Measurements from ENCODE around the gene TMED9. TPM values are rescaled to one million over a fixed set of nuclear protein-coding genes. Genes with fewer than 3 reads are reported as not detected.

Gene TMED9
- total RNA-seq, 1 experiment from 2014 or later: 133 TPM

DNA sequence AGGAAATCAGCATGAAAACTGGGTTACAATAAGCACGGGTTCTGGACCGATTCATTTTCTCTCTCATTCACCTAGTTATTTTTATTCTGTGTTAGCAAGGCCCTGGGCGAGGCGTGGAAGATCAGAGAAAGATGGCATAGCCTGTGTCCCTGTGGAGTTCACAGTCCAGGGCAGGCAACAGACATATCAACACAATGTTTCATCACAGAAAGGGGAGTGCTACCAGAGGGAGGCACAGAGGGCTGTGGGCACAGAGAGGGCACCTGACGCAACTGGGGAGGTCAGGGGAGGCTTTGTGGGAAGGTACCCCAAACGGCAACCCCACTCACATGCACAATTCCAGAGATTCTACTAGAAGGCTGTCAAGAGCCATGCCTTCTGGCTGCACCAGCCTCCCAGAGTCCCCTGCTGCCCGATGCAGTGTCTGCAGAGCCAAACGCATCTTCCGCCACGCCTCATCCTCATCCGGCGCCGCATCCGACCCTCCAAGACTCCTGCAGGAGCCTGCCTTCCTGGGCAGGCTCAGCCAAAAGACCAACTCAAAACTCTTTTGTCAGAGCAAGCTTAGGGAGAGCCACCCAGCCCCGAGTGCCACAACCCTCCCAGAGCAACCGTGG, 39.1 kb upstream of the TMED9 start:
- Histone ChIP-seq H3K27me3 (ENCODE audit: insufficient read depth, low read length) (no peaks in the 10 kb centered on the region), H3K9me2 (ENCODE audit: insufficient read depth) (no peaks in the 10 kb centered on the region), H2AFZ (ENCODE audit: low read depth, low read length, poor library complexity, severe bottlenecking) (no peak overlapping the region), H3K4me3 (replicated peaks in 1 of 2; ENCODE audit: low read depth in 1 of 2, low read length in 2 of 2) (peak overlapping the region; percentile 86 to 93), H3K4me1 (ENCODE audit: control insufficient read depth in 1 of 2, insufficient read depth in 2 of 2, low read length in 2 of 2) (peaks cover 11 to 22% of the 10 kb centered on the region in 2 experiments; a peak in 3 of 4 replicates), H3K79me2 (ENCODE audit: insufficient read depth, low read length) (peaks cover 50% of the 10 kb centered on the region), H3K27ac (ENCODE audit: low read depth, low read length) (no peak overlapping the region), H3K36me3 (ENCODE audit: control insufficient read depth in 1 of 2, insufficient read depth in 2 of 2, low read length in 2 of 2) (peaks cover 0 to 4% of the 10 kb centered on the region in 2 experiments; a peak in 1 of 4 replicates), H3K9me3 (ENCODE audit: control insufficient read depth in 1 of 2, insufficient read depth in 1 of 2, low read depth in 1 of 2, low read length in 2 of 2) (no peaks in the 10 kb centered on the region), H3K9ac (ENCODE audit: low read length) (peak overlapping the region; percentile 80), H4K20me1 (ENCODE audit: insufficient read depth) (no peaks in the 10 kb centered on the region), H3K4me2 (ENCODE audit: low read length) (peak overlapping the region; percentile 94)
- TF ChIP-seq POLR2A (IDR thresholded peaks at IDR 0.05; ENCODE audit: borderline replicate concordance, extremely low read depth, insufficient read depth, insufficient read length) (no peak), SRF (IDR thresholded peaks at IDR 0.05; ENCODE audit: low read depth) (no peak), SIN3A (IDR thresholded peaks at IDR 0.05; ENCODE audit: low read depth) (no peak), CBX3 (IDR thresholded peaks at IDR 0.05; ENCODE audit: low read depth) (no peak), EGR1 (IDR thresholded peaks at IDR 0.05; ENCODE audit: low read depth) (no peak), SP1 (IDR thresholded peaks at IDR 0.05; ENCODE audit: low read depth) (no peak), EZH2 (IDR thresholded peaks at IDR 0.05) (no peak), ZNF274 (IDR thresholded peaks at IDR 0.05; ENCODE audit: low read depth, low read length) (no peak), JUND (IDR thresholded peaks at IDR 0.05) (no peak), YY1 (IDR thresholded peaks at IDR 0.05; ENCODE audit: extremely low read depth, insufficient replicate concordance, low read depth, low read length) (no peak), FOSL1 (IDR thresholded peaks at IDR 0.05; ENCODE audit: low read depth) (no peak), ZFX (IDR thresholded peaks at IDR 0.05) (no peak), TCF7L2 (IDR thresholded peaks at IDR 0.05; ENCODE audit: borderline replicate concordance, extremely low read depth, insufficient read depth, insufficient read length) (no peak), CEBPB (IDR thresholded peaks at IDR 0.05; ENCODE audit: low read depth) (no peak), EZH2phosphoT487 (IDR thresholded peaks at IDR 0.05; ENCODE audit: borderline replicate concordance) (no peak)
- TF ChIP-seq, protein P1, sequence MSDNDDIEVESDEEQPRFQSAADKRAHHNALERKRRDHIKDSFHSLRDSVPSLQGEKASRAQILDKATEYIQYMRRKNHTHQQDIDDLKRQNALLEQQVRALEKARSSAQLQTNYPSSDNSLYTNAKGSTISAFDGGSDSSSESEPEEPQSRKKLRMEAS (IDR thresholded peaks at IDR 0.05): no peak
- TF ChIP-seq, protein P2, sequence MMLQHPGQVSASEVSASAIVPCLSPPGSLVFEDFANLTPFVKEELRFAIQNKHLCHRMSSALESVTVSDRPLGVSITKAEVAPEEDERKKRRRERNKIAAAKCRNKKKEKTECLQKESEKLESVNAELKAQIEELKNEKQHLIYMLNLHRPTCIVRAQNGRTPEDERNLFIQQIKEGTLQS (IDR thresholded peaks at IDR 0.05): no peak
- ChIA-PET CTCF (no interaction called here), RAD21 (ENCODE audit: low non-redundant PET in 1 of 2, low total read pairs in 2 of 2, uncharacterized antibody in 2 of 2, unreplicated experiment in 2 of 2) (no interaction called here), POLR2A (no interaction called here)
- ATAC-seq: no peak
- intact Hi-C loops (cut with micrococcal nuclease): no loop called here
- no peak for DNase-seq (ENCODE audit: low read depth, low spot score)
- BruUV-seq (replicated peaks): no TSS peak
